ENCODE data around the gene TNFAIP8L3.

DNA sequence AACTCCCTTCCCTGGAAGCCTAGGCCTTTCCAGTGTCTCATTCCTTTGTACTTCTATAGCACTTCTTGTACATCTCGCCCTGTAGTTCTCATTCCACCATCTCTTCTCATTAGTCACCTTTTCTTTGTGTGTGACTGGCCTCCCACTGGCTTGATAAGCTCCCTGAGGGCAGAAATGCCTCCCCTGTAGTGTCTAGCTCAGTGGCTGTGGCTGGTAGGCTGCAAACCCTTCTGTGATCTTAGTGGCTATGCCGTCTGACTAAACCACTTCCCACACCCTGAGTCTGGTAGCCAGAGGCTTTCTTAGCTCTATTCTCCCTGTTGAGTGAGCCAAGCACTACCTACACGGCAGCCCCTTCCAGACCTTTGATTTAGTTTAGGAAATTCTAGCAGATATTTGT, 24.4 kb upstream of the TNFAIP8L3 start:
- no peak for TF ChIP-seq CTCF (IDR thresholded peaks at IDR 0.05)
- TF ChIP-seq CHD2 (IDR thresholded peaks at IDR 0.05; ENCODE audit: low read length, partially characterized antibody): no peak
- TF ChIP-seq EP300 (IDR thresholded peaks at IDR 0.05): no peak
- TF ChIP-seq, protein P1, sequence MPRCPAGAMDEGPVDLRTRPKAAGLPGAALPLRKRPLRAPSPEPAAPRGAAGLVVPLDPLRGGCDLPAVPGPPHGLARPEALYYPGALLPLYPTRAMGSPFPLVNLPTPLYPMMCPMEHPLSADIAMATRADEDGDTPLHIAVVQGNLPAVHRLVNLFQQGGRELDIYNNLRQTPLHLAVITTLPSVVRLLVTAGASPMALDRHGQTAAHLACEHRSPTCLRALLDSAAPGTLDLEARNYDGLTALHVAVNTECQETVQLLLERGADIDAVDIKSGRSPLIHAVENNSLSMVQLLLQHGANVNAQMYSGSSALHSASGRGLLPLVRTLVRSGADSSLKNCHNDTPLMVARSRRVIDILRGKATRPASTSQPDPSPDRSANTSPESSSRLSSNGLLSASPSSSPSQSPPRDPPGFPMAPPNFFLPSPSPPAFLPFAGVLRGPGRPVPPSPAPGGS (IDR thresholded peaks at IDR 0.05): no peak
